Vagina (tissue), 2 donors: ENCODE data around the gene CFHR5.

Source experiments
- POLR2A ChIP-seq, 2 donors: fragments of 450-650 bp; IDR thresholded peaks; one replicate each; pipeline ENCODE4 v1.6.1; 2017; ENCODE audit warnings: antibody characterized with exemption in 2 of 2, mild to moderate bottlenecking in 2 of 2, moderate library complexity in 2 of 2
- POLR2AphosphoS5 ChIP-seq, 2 donors: sonication (generic); formaldehyde crosslinking; IDR thresholded peaks; one replicate each; pipeline ENCODE4 v1.9.0; 2017; ENCODE audit warnings: antibody characterized with exemption in 2 of 2, mild to moderate bottlenecking in 2 of 2, low read depth in 1 of 2; ENCODE audit not compliant: insufficient read depth in 1 of 2
- TF ChIP-seq, protein P1 (sequence below), 3 experiments: fragments of 450-650 bp in 2 of 3; fragments of 200-600 bp in 1 of 3; sonication (generic) in 1 of 3; IDR thresholded peaks; one replicate each; pipeline ENCODE4 v1.5.1; 2017 to 2019; ENCODE audit warnings: antibody characterized with exemption in 3 of 3, mild to moderate bottlenecking in 2 of 3, moderate library complexity in 2 of 3

- TF ChIP-seq, protein P1, sequence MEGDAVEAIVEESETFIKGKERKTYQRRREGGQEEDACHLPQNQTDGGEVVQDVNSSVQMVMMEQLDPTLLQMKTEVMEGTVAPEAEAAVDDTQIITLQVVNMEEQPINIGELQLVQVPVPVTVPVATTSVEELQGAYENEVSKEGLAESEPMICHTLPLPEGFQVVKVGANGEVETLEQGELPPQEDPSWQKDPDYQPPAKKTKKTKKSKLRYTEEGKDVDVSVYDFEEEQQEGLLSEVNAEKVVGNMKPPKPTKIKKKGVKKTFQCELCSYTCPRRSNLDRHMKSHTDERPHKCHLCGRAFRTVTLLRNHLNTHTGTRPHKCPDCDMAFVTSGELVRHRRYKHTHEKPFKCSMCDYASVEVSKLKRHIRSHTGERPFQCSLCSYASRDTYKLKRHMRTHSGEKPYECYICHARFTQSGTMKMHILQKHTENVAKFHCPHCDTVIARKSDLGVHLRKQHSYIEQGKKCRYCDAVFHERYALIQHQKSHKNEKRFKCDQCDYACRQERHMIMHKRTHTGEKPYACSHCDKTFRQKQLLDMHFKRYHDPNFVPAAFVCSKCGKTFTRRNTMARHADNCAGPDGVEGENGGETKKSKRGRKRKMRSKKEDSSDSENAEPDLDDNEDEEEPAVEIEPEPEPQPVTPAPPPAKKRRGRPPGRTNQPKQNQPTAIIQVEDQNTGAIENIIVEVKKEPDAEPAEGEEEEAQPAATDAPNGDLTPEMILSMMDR (IDR thresholded peaks at IDR 0.05), result no peak
- TF ChIP-seq POLR2AphosphoS5 (IDR thresholded peaks at IDR 0.05; ENCODE audit: insufficient read depth in 1 of 2, low read depth in 1 of 2) (no peak), POLR2A (IDR thresholded peaks at IDR 0.05) (no peak)
These were observed 31.5 kb downstream of the CFHR5 start for GRCh38 chr1:197008861-197009260.
